ENCODE results near the gene DDX39A.

- no peak for TF ChIP-seq CTCF (IDR thresholded peaks at IDR 0.05)
- no peak for TF ChIP-seq POLR2AphosphoS5 (IDR thresholded peaks at IDR 0.05; ENCODE audit: low read depth, low read length)
- TF ChIP-seq SIN3A (IDR thresholded peaks at IDR 0.05; ENCODE audit: borderline replicate concordance, insufficient read depth, low read depth, low read length) = no peak
Measured at GRCh38 chr19:14390548-14390947, 28.6 kb downstream of the DDX39A start.

All from Panc1 (cell line).